H9 (cell line): ENCODE results near the gene GRIK3. TPM values are rescaled to one million over a fixed set of nuclear protein-coding genes. Genes with fewer than 3 reads are reported as not detected.

ENCODE experiments used
- DNase-seq: peaks from one replicate; pipeline ENCODE4 v3.0.0-alpha.2; 2017
- H2AFZ ChIP-seq: one replicate; pipeline ENCODE4 v1.6.1; 2013; ENCODE audit warnings: mild to moderate bottlenecking, low read length, control low read depth, moderate library complexity
- H2AK5ac ChIP-seq: 2 replicates; pipeline ENCODE4 v1.6.1; 2013; ENCODE audit warnings: low read length, control low read depth, mixed read lengths; ENCODE audit not compliant: insufficient read length
- H2BK120ac ChIP-seq: one replicate; pipeline ENCODE4 v1.6.1; 2013; ENCODE audit warnings: low read depth, mild to moderate bottlenecking, low read length, control low read depth, inconsistent platforms; ENCODE audit not compliant: poor library complexity, severe bottlenecking
- H2BK12ac ChIP-seq: 2 replicates; pipeline ENCODE4 v1.6.1; 2013; ENCODE audit warnings: low read length, control low read depth, mixed read lengths, low read depth; ENCODE audit not compliant: insufficient read length
- H2BK15ac ChIP-seq: 2 replicates; pipeline ENCODE4 v1.6.1; 2013; ENCODE audit warnings: low read depth, low read length, control low read depth
- H2BK20ac ChIP-seq: one replicate; pipeline ENCODE4 v1.6.1; 2013; ENCODE audit warnings: low read depth, mild to moderate bottlenecking, low read length, control low read depth, inconsistent platforms; ENCODE audit not compliant: poor library complexity, severe bottlenecking
- H2BK5ac ChIP-seq: 2 replicates; pipeline ENCODE4 v1.6.1; 2013; ENCODE audit warnings: low read length, control low read depth, mixed read lengths; ENCODE audit not compliant: insufficient read length
- H3K14ac ChIP-seq: 2 replicates; pipeline ENCODE4 v1.6.1; 2013; ENCODE audit warnings: low read length, control low read depth; ENCODE audit not compliant: insufficient read depth
- H3K18ac ChIP-seq: 2 replicates; pipeline ENCODE4 v1.6.1; 2013; ENCODE audit warnings: low read depth, mild to moderate bottlenecking, mixed read lengths, low read length, control low read depth; ENCODE audit not compliant: insufficient read length
- H3K23ac ChIP-seq: 2 replicates; pipeline ENCODE4 v1.6.1; 2013; ENCODE audit warnings: low read length, control low read depth, mixed read lengths, low read depth; ENCODE audit not compliant: insufficient read length
- H3K23me2 ChIP-seq: 2 replicates; pipeline ENCODE4 v1.6.1; 2013; ENCODE audit warnings: low read depth, mild to moderate bottlenecking, mixed read lengths, low read length, control low read depth; ENCODE audit not compliant: insufficient read length, poor library complexity, severe bottlenecking
- H3K27ac ChIP-seq: 2 replicates; pipeline ENCODE4 v1.5.1; 2013; ENCODE audit warnings: low read length, control low read depth, mixed read lengths, low read depth; ENCODE audit not compliant: insufficient read length
- H3K27me3 ChIP-seq: 2 replicates; pipeline ENCODE4 v1.6.1; 2013; ENCODE audit warnings: low read length, control low read depth, inconsistent platforms; ENCODE audit not compliant: insufficient read depth
- H3K4ac ChIP-seq: 2 replicates; pipeline ENCODE4 v1.6.1; 2013; ENCODE audit warnings: low read depth, mild to moderate bottlenecking, control low read depth, inconsistent platforms, low read length, moderate library complexity
- H3K4me1 ChIP-seq: 2 replicates; pipeline ENCODE4 v1.6.1; 2013; ENCODE audit warnings: low read length, control low read depth, inconsistent platforms; ENCODE audit not compliant: insufficient read depth
- H3K4me2 ChIP-seq: 2 replicates; pipeline ENCODE4 v1.6.1; 2013; ENCODE audit warnings: low read length, control low read depth, mixed read lengths; ENCODE audit not compliant: insufficient read length, insufficient read depth
- H3K56ac ChIP-seq: 2 replicates; pipeline ENCODE4 v1.6.1; 2013; ENCODE audit warnings: low read depth, mild to moderate bottlenecking, mixed read lengths, low read length, control low read depth; ENCODE audit not compliant: insufficient read length
- H3K79me1 ChIP-seq: 2 replicates; pipeline ENCODE4 v1.6.1; 2013; ENCODE audit warnings: low read depth, mild to moderate bottlenecking, moderate library complexity, low read length, control low read depth, inconsistent platforms; ENCODE audit not compliant: insufficient read depth, poor library complexity, severe bottlenecking
- H3K79me2 ChIP-seq: 2 replicates; pipeline ENCODE4 v1.6.1; 2013; ENCODE audit warnings: low read length, control low read depth, inconsistent platforms; ENCODE audit not compliant: insufficient read depth
- H3K9ac ChIP-seq: 2 replicates; pipeline ENCODE4 v1.6.1; 2013; ENCODE audit warnings: low read length, control low read depth, mixed read lengths; ENCODE audit not compliant: insufficient read length; ENCODE audit errors: extremely low read depth
- H3K9me3 ChIP-seq: one replicate; pipeline ENCODE4 v1.6.1; 2013; ENCODE audit warnings: low read depth, low read length, inconsistent platforms; ENCODE audit not compliant: control insufficient read depth
- H3T11ph ChIP-seq: one replicate; pipeline ENCODE4 v1.6.1; 2013; ENCODE audit warnings: mild to moderate bottlenecking, low read length, control low read depth, inconsistent platforms
- H4K20me1 ChIP-seq: one replicate; pipeline ENCODE4 v1.6.1; 2013; ENCODE audit not compliant: control insufficient read depth, insufficient read length, insufficient read depth
- H4K5ac ChIP-seq: 2 replicates; pipeline ENCODE4 v1.6.1; 2013; ENCODE audit warnings: low read depth, mild to moderate bottlenecking, mixed read lengths, low read length, control low read depth; ENCODE audit not compliant: insufficient read length
- H4K8ac ChIP-seq: replicated peaks from 2 replicates; pipeline ENCODE4 v1.6.1; 2013; ENCODE audit warnings: low read length, control low read depth, mixed read lengths, low read depth; ENCODE audit not compliant: insufficient read length
- H4K91ac ChIP-seq: 2 replicates; pipeline ENCODE4 v1.6.1; 2013; ENCODE audit warnings: low read depth, mild to moderate bottlenecking, moderate library complexity, mixed read lengths, low read length, control low read depth; ENCODE audit not compliant: insufficient read length
- H3K27ac Mint-ChIP-seq, 3 experiments: 2 replicates in 2 of 3; 3 replicates in 1 of 3; pipeline ENCODE4 v1.8.0; 2020 to 2021; ENCODE audit warnings: mixed read lengths in 3 of 3, mild to moderate bottlenecking in 1 of 3, moderate library complexity in 1 of 3
- H3K27me3 Mint-ChIP-seq: 2 replicates; pipeline ENCODE4 v1.8.0; 2021; ENCODE audit warnings: low read depth, mild to moderate bottlenecking, moderate library complexity, mixed read lengths
- H3K36me3 Mint-ChIP-seq, 3 experiments: 2 replicates in 2 of 3; 3 replicates in 1 of 3; pipeline ENCODE4 v1.8.0; 2020 to 2021; ENCODE audit warnings: low read depth in 3 of 3, mixed read lengths in 3 of 3; ENCODE audit not compliant: insufficient read depth in 1 of 3
- H3K4me1 Mint-ChIP-seq, 2 experiments: 2 replicates each; pipeline ENCODE4 v1.8.0; 2020; ENCODE audit warnings: mixed read lengths in 2 of 2
- H3K4me3 Mint-ChIP-seq, 2 experiments: 2 replicates in 1 of 2; 3 replicates in 1 of 2; pipeline ENCODE4 v1.8.0; 2020 to 2021; ENCODE audit warnings: mild to moderate bottlenecking in 2 of 2, mixed read lengths in 2 of 2, moderate library complexity in 1 of 2
- H3K9me3 Mint-ChIP-seq, 2 experiments: 2 replicates in 1 of 2; 3 replicates in 1 of 2; pipeline ENCODE4 v1.8.0; 2020; ENCODE audit warnings: mild to moderate bottlenecking in 2 of 2, mixed read lengths in 2 of 2, moderate library complexity in 1 of 2
- WGBS: extraction: QIAGEN DNeasy Blood & Tissue Kit; methylation state at CpG from one replicate; pipeline ENCODE4 v1.1.7; 2013; ENCODE audit warnings: missing lambda C conversion rate, low lambda C conversion rate, mixed read lengths; ENCODE audit not compliant: insufficient read length; ENCODE audit errors: extremely low coverage; 5-methylcytosine and 5-hydroxymethylcytosine counted together
- total RNA-seq: library from RNA; stranded (reverse); gene quantifications from 2 replicates; pipeline ENCODE4 v1.2.1, GENCODE V29; 2021
- TF ChIP-seq, protein P1 (sequence below): fragments of 200-600 bp; sonication (generic); conservative IDR thresholded peaks from 3 replicates; pipeline ENCODE4 v1.8.0; 2021; ENCODE audit warnings: antibody characterized with exemption, mild to moderate bottlenecking

GRIK3 gene
- total RNA-seq, 1 experiment from 2014 or later: 1.7 TPM

DNA sequence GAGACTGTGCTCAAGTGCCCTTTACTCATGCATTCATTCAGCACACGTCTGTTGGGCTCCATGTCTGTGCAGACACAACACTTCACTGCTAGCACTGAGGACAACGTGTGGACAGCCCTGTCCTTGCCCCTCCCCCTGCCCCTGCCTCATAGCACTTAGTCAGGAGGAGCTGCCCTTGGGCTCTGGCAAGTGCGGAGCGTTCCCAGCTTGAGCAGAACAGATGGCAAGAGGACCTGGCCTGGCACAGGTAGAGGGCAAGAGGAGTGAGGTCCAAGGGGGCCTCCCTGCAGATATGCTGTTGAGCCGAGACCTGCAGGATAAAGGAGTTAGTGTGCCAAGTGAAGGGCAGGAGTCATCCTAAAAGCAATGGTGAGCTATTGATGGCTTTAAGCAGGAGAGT, 81.3 kb downstream of the GRIK3 start:
- H2BK120ac ChIP-seq: no peak overlapping the region
- H3K9ac ChIP-seq: no peak overlapping the region
- H3K14ac ChIP-seq: no peak overlapping the region
- H3K79me1 ChIP-seq: no peaks in the 10 kb centered on the region
- H3K23ac ChIP-seq: no peak overlapping the region
- H4K91ac ChIP-seq: no peak overlapping the region
- H3K56ac ChIP-seq: no peak overlapping the region
- no peaks in the 10 kb centered on the region for H3K9me3 ChIP-seq
- Mint-ChIP-seq H3K4me1 (peaks cover 3 to 12% of the 10 kb centered on the region in 2 experiments), H3K27me3 (no peaks in the 10 kb centered on the region; the same call in 1 of the 2 replicates), H3K4me3 (no peak overlapping the region), H3K9me3 (no peaks in the 10 kb centered on the region), H3K36me3 (no peaks in the 10 kb centered on the region), H3K27ac (no peak overlapping the region; a peak in 1 of 7 replicates)
- H2BK5ac ChIP-seq: no peak overlapping the region
- H3K79me2 ChIP-seq: no peaks in the 10 kb centered on the region
- no peak overlapping the region for H2BK20ac ChIP-seq
- no peak overlapping the region for H3K4me2 ChIP-seq
- DNase-seq: no peak
- H3K4ac ChIP-seq: no peak overlapping the region
- H4K20me1 ChIP-seq: no peaks in the 10 kb centered on the region
- H3T11ph ChIP-seq: no peak overlapping the region
- no peak overlapping the region for H2BK12ac ChIP-seq
- no CpG with 5 or more reads among the region's 5 CpGs for WGBS
- H3K18ac ChIP-seq: no peak overlapping the region
- H3K4me1 ChIP-seq: no peaks in the 10 kb centered on the region; the same call in 1 of the 2 replicates
- H2AFZ ChIP-seq: no peak overlapping the region
- H3K23me2 ChIP-seq: no peaks in the 10 kb centered on the region
- TF ChIP-seq, protein P1, sequence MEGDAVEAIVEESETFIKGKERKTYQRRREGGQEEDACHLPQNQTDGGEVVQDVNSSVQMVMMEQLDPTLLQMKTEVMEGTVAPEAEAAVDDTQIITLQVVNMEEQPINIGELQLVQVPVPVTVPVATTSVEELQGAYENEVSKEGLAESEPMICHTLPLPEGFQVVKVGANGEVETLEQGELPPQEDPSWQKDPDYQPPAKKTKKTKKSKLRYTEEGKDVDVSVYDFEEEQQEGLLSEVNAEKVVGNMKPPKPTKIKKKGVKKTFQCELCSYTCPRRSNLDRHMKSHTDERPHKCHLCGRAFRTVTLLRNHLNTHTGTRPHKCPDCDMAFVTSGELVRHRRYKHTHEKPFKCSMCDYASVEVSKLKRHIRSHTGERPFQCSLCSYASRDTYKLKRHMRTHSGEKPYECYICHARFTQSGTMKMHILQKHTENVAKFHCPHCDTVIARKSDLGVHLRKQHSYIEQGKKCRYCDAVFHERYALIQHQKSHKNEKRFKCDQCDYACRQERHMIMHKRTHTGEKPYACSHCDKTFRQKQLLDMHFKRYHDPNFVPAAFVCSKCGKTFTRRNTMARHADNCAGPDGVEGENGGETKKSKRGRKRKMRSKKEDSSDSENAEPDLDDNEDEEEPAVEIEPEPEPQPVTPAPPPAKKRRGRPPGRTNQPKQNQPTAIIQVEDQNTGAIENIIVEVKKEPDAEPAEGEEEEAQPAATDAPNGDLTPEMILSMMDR: no peak
- H2AK5ac ChIP-seq: no peak overlapping the region
- H3K27me3 ChIP-seq: no peaks in the 10 kb centered on the region
- H4K5ac ChIP-seq: no peak overlapping the region
- no peak overlapping the region for H3K27ac ChIP-seq
- H2BK15ac ChIP-seq: no peak overlapping the region
- H4K8ac ChIP-seq: no peak overlapping the region
